Muscle of back (tissue), 13 donors: Measurements from ENCODE around the gene HLCS. TPM values are rescaled to one million over a fixed set of nuclear protein-coding genes. Genes with fewer than 3 reads are reported as not detected.
A peak's percentile ranks its signal among the peaks of the same experiment; 100 is the strongest.
"Not testable (repeated sequence)": the region's sequence is repeated elsewhere in the genome, so short reads cannot be mapped to it uniquely, and the experiment has no call there.

Experiments used
- DNase-seq, 3 donors: peaks; one replicate each; pipeline versions ENCODE4 v3.0.0 to v3.0.0-alpha.2; 2013
- long read RNA-seq, 9 donors: transcript quantifications; one replicate each; lab custom pipeline, GENCODE V29; 2026
- polyA plus RNA-seq, 10 donors: library from polyadenylated mRNA; unstranded; fragments of 120-200 nt; gene quantifications; one replicate each; pipeline ENCODE4 v1.2.1, GENCODE V29; 2013; ENCODE audit not compliant: insufficient read length in 10 of 10

HLCS gene
- polyA plus RNA-seq = 10 to 100 TPM in 9 of 10 donors, 1 to 10 TPM in 1; 8.5 to 14.0 (median 10.6) TPM
- long read RNA-seq, donor 1 = 0 reads
- long read RNA-seq, donor 2, full-length matches to known transcripts = 1 of 1 reads
- long read RNA-seq, donor 2, partial matches to known transcripts = 0 of 1 reads
- long read RNA-seq, donor 2, other reads (novel, unspliced or antisense) = 0 of 1 reads
- long read RNA-seq, donor 3 = 0 reads
- long read RNA-seq, donor 4, partial matches to known transcripts = 6 of 6 reads
- long read RNA-seq, donor 4, other reads (novel, unspliced or antisense) = 0 of 6 reads
- long read RNA-seq, donor 5 = 0 reads
- long read RNA-seq, donor 6 = 0 reads
- long read RNA-seq, donor 7 = 0 reads
- long read RNA-seq, donor 8, partial matches to known transcripts = 0 of 1 reads
- long read RNA-seq, donor 8, other reads (novel, unspliced or antisense) = 0 of 1 reads
- long read RNA-seq, donor 9 = 0 reads

- DNase-seq = peak; percentile 57 to 69 (median 57)
These were observed at the start of gene HLCS for GRCh38 chr21:36966066-36966820. Gene HLCS (minus strand): TSS chr21:36966669. CDS start chr21:36966638, 31 bp downstream.

- DNase-seq = peak; percentile 61 to 82 (median 79)
These were observed 43.4 kb upstream of the HLCS start for GRCh38 chr21:37009740-37010341.

DNA sequence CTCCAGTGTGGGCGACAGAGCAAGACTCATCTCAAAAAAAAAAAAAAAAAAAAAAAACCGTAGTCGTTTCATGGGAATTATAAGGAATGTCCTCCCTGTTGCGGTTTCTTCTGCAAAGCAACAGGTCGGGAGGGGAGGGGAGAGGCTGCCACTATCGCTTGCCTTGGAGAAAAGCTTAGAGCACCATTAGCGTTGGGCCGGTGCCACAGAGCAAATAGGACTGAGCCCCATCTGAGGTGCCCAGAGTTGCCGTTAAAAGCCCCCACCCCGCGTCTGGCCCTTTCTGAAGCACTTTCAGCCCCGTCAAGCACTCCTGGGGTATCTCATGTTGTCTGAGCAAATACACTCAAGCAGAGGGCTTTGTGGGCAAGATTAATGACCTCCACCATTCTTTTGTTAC lies 42.3 kb upstream of the HLCS start:
- DNase-seq = no peak

- peak in 1 of 3 donors; percentile 63 for DNase-seq
These were observed 40.2 kb upstream of the HLCS start, which contains the start of gene RIPPLY3 for GRCh38 chr21:37006486-37007291. Gene RIPPLY3 (plus strand): TSS chr21:37006702. CDS start chr21:37006773, 71 bp downstream.

DNA sequence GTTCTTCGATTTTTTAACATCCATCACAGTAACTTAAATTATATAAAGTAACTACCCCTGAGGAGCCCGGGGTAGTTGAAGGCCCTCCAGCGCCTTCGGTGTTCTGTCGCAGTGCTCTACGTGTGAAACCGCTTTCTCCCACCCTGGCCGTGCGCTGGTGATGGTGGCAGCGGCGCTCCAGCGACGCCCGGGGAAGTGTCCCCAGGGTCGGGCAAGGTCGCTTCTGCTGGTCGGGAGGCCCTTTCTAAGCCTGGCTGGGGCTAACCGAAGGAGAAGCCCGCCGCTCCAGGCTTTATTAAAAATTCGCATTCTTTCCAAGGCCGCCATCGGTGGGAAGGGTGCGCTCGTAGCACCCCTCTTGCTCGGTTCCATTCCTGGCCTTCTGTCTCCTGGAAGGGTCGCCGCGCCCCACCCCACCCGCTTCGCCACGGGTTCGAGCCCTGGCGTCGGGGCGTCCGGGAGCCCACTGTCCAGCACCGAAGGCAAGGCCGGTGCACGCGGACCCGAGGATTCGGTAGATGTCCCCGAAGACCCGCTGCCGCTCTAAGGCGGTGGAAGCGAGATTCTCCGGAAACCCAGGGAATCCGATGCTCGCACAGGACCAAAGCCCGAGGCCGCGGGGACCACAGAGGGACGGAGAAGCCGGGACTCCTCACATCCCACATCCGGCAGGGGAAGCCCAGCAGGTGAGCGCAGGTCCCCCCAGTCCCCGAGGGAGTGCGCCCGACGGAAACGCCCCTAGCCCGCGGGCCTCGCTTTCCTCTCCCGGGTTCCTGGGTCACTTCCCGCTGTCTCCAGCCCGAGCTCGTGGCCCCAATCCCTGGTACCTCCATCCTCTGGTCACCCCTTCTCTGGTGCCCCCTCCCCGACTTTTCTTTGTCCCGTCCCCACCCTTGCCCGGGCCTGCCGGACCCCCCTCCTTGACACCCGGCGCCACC lies 39.3 kb upstream of the HLCS start:
- DNase-seq = peak in 1 of 3 donors; percentile 45

DNA sequence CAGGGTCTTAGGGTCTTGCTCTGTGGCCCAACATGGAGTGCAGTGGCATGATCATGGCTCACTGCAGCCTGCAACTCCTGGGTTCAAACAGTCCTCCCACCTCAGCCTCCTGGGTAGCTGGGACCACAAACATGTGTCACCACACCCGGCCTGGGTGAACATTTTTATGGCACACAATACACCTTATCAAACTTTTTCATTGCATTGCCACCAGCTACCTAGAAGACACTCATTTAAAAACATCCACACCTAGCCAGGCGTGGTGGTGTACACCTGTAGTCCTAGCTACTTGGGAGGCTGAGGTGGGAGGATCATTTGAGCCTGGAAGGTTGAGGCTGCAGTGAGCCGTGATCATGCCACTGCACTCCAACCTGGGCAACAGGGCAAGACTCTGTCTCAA lies 37.4 kb upstream of the HLCS start:
- DNase-seq = not testable (repeated sequence)

DNA sequence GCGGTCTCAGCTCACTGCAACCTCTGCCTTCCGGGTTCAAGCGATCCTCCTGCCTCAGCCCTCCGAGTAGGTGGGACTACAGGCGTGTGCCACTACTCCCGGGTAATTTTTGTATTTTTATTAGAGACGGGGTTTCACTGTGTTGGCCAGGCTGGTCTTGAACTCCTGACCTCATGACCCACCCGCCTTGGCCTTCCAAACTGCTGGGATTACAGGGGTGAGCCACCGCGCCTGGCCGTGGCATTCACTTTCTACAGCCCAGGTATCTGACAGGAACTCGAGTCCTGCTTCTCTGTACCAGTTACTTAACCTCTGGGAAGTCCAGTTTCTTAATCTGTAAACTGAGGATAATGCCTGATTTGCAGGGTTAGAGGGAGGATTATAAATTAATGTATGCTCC lies 36.4 kb upstream of the HLCS start:
- DNase-seq = not testable (repeated sequence)

GRCh38 chr21:37001441-37001840 lies 35.0 kb upstream of the HLCS start:
- DNase-seq = no peak

GRCh38 chr21:37000381-37000780 lies 33.9 kb upstream of the HLCS start:
- DNase-seq = no peak

DNA sequence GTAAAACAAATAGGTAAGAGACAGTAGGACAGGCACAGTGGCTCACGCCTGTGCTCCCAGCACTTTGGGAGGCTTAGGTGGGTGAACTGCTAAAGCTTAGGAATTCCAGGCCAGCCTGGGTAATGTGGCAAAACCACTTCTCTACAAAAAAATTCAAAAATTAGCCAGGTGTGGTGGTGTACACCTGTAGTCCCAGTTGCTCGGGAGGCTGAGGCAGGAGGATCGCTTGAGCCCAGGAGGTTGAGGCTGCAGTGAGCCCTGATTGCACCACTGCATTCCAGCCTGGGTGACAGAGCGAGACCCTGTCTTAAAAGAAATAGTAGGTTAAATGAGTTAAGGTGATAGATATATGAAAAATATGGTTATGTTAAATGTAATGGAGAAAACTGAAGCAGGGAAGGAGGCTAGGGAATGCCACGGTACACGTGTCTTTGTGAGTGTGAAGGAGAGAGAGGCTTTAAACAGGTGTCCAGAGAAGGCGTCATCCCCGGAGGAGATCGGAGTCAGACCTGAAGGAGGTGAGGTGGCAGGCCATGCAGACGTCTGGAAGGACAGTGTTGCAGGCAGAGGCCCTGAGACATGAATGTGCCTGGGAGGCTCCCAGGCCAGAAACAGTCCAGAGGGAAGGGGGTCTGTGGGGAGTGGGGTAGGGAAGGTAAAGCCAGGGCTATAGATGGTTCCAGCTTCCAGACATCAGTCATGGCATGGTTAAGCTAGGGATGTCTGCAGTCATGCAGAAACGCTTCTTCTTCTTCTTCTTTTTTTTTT lies 32.8 kb upstream of the HLCS start:
- DNase-seq = no peak

GRCh38 chr21:36995285-36995684 lies 28.8 kb upstream of the HLCS start:
- not testable (repeated sequence) for DNase-seq

DNA sequence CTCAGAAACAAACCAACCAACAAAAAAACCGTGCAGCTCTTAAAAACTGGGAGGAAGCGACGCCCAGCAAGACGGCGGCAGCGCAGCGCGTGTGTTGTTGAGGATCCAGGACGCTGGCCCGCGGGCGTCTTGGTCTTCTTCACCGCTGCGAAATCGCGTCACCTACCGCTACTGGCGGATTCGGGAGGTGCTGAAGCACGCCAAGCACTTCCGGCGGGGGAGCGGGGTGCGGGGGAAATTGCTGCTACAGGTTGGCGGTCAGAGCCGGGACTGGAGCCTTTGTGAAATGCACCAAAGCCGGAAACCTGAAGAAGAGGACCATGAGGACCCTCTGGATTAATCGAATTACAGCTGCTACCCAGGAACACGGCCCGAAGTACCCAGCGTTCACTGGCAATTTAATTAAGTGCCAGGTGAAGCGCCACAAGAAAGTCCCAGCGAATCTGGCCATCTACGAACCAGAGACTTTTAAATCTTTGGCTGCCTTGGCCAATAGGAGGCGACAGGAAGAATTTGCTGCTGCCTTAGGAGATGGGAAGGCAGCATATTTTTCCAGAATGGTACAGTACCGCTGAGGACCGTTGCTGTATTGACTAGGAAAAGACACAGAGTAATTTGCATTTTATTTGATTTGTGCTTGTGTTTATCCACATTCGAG lies 28.2 kb upstream of the HLCS start:
- no peak for DNase-seq

- DNase-seq = no peak
These were observed 26.2 kb upstream of the HLCS start for GRCh38 chr21:36992671-36993070.

GRCh38 chr21:36990508-36991205 lies 24.2 kb upstream of the HLCS start:
- no peak for DNase-seq

DNA sequence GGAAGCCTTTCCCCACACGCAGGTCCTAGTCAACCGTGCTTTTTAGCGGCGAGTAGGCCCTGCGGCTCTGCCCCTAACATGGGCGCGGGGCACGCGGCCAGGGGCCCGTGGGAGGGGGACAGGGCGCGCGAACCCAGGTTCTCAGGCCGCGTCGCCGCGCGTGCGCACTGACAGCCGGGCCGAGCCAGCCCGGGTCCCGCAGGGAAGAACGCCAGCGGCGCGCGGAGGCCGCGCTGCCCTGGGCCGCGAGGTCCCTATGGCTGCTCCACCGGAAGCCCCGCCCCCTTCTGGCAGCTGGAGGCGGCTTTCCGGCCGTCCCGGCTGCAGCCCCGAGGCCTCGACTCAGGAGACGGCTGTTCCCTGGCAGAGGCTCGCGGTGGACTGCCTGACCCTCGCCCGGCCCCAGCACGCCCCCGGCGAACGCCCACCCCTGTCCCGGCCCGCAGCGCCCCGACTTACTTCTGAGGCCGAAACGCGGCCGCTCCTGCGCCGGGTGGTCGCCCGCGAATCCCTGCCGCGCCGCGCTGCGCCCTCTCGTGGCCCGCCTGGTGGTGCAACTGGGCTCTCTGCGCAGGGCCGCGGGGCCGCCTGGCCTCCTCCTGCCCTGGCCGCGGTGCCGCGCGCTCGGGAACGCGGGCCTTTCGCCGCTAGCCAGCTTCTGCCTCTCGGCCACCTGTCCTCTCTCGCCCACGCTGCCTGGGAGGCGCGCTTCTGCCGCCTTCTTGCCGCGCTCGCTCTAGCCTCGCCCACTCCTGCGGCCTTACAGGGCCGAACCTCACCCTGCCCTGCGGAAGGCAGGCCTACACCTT lies 23.4 kb upstream of the HLCS start:
- DNase-seq = peak; percentile 93 to 97 (median 95)

GRCh38 chr21:36989199-36989698 lies 22.8 kb upstream of the HLCS start:
- not testable (repeated sequence) for DNase-seq

DNA sequence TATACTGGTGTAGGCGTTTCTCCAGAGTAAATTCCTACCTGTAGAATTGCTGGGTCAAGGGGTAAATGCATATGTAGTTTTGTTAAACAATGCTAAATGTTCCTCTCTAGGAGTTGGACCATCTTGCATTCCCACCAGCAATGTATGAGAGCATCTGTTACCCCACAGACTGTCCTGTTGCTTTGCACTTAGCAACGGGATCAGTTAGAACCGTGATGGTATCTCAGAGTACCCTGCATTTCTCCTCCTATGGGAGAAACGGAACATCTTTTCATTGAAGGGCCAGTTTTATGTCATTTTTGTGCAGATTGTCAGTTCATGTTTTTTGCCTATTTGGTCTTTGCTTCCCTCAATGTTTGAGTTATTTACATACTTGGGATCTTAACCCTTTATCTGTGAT lies 22.1 kb upstream of the HLCS start:
- no peak for DNase-seq
